MG63 (cell line): ENCODE measurements around the gene NKG7. TPM values are rescaled to one million over a fixed set of nuclear protein-coding genes. Genes with fewer than 3 reads are reported as not detected.

Experiments used
- DNase-seq: peaks from one replicate; pipeline ENCODE4 v3.0.0-alpha.2; 2020
- H3K27me3 ChIP-seq: fragments of 250-450 bp; sonication (Bioruptor Pico); 2 replicates; pipeline ENCODE4 v1.5.1; 2020; ENCODE audit warnings: mild to moderate bottlenecking, moderate library complexity
- H3K36me3 ChIP-seq: fragments of 250-450 bp; sonication (Bioruptor Pico); 2 replicates; pipeline ENCODE4 v1.5.1; 2020; ENCODE audit warnings: mild to moderate bottlenecking, moderate library complexity
- H3K4me3 ChIP-seq: fragments of 250-450 bp; sonication (Bioruptor Pico); 2 replicates; pipeline ENCODE4 v1.5.1; 2020; ENCODE audit warnings: mild to moderate bottlenecking, moderate library complexity
- H3K9me3 ChIP-seq: fragments of 250-450 bp; sonication (Bioruptor Pico); 2 replicates; pipeline ENCODE4 v1.5.1; 2020; ENCODE audit warnings: mild to moderate bottlenecking, moderate library complexity
- total RNA-seq: library from RNA; depleted of rRNA; stranded (reverse); fragments of >200 nt; shearing (Covaris generic); gene quantifications from 2 replicates; pipeline ENCODE4 v1.2.3, GENCODE V29; 2014; ENCODE audit warnings: low replicate concordance

NKG7 gene
- total RNA-seq, 1 experiment from 2014 or later: not detected

GRCh38 chr19:51367565-51368365 is 4.7 kb downstream of the NKG7 start:
- peak; percentile 98 for DNase-seq
- Histone ChIP-seq H3K9me3 (no peaks in the 10 kb centered on the region), H3K36me3 (0 out of 2 replicates have a peak, but pooled peaks cover 2% of the 10 kb centered on the region), H3K27me3 (no peaks in the 10 kb centered on the region), H3K4me3 (peak overlapping the region; percentile 98)

DNA sequence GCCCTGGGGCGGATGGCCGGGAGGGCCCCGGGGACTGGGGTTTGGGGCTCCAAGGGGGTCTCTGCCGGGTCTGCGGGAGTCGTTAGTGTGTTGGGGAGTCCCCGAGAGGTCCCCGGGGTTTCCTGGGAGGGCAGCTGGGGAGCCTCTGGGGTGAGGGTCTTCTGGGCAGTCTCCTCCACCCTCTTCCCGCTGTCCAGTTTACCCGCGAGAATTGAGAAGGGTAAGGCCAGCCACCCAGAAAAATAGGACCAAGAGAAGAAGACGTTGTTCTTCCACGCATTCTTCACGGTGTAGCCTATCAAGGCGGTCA is 5.2 kb downstream of the NKG7 start:
- DNase-seq: no peak
- Histone ChIP-seq H3K27me3 (no peaks in the 10 kb centered on the region), H3K36me3 (peaks cover 6% of the 10 kb centered on the region; the same call in 1 of the 2 replicates), H3K9me3 (no peaks in the 10 kb centered on the region), H3K4me3 (peak overlapping the region; percentile 98)

GRCh38 chr19:51366389-51367254 is 5.8 kb downstream of the NKG7 start:
- H3K27me3 ChIP-seq: no peaks in the 10 kb centered on the region
- H3K4me3 ChIP-seq: peak overlapping the region; percentile 98
- peaks cover 7% of the 10 kb centered on the region; the same call in 1 of the 2 replicates for H3K36me3 ChIP-seq
- H3K9me3 ChIP-seq: no peaks in the 10 kb centered on the region
- peak; percentile 99 for DNase-seq

DNA sequence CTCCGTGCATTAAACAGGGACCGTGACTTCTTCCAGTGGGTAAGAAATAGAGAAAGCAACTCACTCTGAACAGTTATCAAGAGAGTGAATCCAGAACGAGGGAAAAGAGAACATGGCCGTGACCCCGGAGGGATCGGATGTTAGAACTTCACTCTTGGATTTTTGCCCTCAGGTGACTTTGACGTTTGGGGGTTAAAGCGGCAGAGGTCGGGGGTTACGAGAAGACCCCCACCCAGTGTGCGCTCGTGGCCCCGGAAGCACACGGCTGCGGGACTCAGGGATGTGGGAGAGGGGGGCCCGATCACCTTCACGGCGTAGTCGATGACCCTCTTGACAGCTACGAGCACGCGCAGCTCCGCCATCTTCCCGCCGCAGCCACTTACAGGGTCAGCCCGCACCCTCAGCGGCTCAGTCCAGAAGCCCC is 6.5 kb downstream of the NKG7 start, which contains the start of gene ETFB:
ETFB (minus strand) TSS at position 424 of the 424 bp plus-strand sequence; CDS start at position 362, 62 bp downstream.
- H3K36me3 ChIP-seq: peaks cover 7% of the 10 kb centered on the region
- peak within 1 kb of the TSS; percentile 98 for H3K4me3 ChIP-seq

DNA sequence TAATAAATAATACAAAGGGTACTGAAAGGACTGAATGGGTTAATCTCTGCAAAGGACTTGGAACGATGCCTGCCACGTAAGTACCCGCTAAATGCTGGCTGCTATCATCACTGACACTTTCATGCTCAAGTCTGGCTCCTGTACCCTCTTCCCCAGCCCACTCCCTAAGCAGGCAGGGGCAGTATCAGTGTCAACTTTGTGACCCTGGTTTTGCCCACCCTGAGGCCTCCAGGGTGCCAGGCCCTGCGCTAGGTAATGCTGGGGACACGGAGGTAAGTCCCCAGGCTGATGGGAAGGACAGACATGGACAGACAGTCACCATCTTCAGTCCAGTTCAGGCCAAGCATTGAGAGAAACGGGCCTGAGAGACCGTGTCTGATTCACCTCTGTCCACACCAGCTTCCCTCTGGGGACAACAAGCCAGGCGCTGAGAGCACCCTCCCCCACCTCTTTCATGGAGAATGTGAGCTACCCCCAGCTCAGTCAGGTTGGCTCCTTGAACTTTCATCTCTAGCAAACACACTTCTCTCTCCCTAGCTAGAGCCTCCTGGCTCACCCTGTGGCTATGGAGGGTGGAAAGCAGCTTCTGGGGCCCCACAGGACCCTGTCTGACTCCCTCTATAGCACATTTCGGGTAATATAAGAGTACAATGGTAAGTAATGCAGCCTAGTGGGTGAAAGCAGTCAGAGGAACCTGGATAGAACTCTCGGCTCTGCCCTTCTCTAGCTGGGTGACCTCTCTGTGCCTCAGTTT is 7.1 kb downstream of the NKG7 start:
- no peaks in the 10 kb centered on the region for H3K9me3 ChIP-seq
- peak overlapping the region; percentile 98 for H3K4me3 ChIP-seq
- H3K27me3 ChIP-seq: no peaks in the 10 kb centered on the region
- peak; percentile 39 for DNase-seq
- peaks cover 7% of the 10 kb centered on the region for H3K36me3 ChIP-seq

More for the DNA sequence above, 6.5 kb downstream of the NKG7 start, which contains the start of gene ETFB:
- no peak for DNase-seq
- Histone ChIP-seq H3K9me3 (no peaks in the 10 kb centered on the region), H3K27me3 (no peaks in the 10 kb centered on the region)

DNA sequence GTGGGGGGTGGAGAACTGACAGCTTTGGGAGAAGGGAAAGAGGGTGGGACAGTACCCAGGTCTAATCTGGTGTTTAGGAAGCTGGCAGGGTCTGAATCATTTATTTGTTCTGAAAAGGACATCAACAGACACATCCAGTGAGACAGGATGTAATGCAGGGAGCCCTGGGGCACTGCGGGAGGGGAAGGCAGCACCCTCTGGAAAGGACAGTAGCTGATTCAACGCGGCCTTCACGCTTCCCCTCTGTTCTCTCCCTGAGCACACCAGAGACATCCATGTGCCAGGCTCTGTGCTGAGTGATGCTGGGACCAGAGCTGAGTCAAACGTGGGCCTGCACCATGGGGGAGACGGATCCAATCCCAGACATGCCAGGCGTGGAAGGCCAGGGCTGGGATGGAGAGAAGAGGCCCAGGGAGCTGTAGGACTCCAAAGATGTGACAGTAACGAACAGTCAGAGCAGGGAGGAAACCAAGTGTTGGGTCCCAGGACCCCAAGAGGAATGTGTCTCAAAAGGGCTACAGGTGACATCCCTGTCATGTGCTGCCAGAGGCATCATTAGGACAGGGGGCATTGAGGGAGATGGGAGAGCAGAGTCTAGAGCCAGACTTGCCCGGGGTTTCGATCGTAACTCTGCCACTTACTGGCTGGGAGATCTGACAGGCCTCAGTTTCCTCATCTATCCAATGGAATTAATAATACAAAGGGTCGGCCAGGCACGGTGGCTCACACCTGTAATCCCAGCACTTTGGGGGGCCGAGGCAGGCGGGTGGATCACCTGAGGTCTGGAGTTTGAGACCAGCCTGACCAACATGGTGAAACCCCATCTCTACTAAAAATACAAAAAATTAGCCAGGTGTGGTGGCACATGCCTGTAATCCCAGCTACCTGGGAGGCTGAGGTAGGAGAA is 8.0 kb downstream of the NKG7 start:
- Histone ChIP-seq H3K4me3 (peak overlapping the region; percentile 98; the same call in 1 of the 2 replicates), H3K27me3 (no peaks in the 10 kb centered on the region), H3K9me3 (no peaks in the 10 kb centered on the region), H3K36me3 (peaks cover 7% of the 10 kb centered on the region)
- DNase-seq: no peak

- Histone ChIP-seq H3K9me3 (no peaks in the 10 kb centered on the region), H3K4me3 (no peak overlapping the region), H3K36me3 (peaks cover 7% of the 10 kb centered on the region), H3K27me3 (no peaks in the 10 kb centered on the region)
- DNase-seq: no peak
Measured at GRCh38 chr19:51361239-51361638, 11.2 kb downstream of the NKG7 start.

DNA sequence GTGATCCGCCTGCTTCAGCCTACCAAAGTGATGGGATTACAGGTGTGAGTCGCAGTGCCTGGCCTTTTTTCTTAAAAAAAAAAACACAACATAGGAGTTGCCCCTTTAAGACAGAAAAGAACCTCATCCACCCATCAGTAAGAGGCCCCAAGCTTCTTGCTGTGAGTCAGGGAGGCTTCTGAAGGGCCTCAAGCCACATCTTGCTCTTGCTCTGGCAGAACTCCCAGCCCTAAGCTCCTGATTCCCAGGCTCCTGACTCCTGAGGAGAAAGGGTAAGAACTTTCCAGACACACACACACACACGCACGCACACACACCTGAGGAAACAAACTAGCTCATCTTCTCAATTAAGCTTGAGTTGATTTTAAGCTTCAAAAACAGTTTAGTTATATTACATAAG is 13.2 kb downstream of the NKG7 start:
- no peaks in the 10 kb centered on the region for H3K27me3 ChIP-seq
- H3K9me3 ChIP-seq: no peaks in the 10 kb centered on the region
- DNase-seq: peak; percentile 92
- H3K4me3 ChIP-seq: no peak overlapping the region
- peaks cover 4% of the 10 kb centered on the region for H3K36me3 ChIP-seq

DNA sequence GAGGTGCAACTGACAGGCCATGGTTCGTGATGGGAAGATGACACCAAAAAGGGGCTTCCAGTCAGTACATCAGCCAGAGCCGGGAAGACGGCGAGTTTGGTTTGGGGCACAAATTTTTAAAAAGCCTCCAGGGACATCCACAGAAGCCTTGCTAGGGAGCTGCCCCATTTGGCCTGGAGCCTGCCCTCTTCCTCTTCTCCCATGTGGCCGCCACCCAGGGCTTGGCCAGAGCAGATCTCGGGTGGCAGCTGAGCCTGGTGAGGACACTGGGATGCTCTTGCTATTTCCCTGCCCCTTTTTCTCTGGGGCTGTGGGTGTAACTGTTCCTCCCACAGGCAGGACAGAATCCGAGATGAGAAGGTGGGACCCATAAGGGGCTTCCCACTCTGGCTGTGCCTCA is 14.5 kb downstream of the NKG7 start:
- H3K4me3 ChIP-seq: no peak overlapping the region
- H3K27me3 ChIP-seq: no peaks in the 10 kb centered on the region
- DNase-seq: no peak
- H3K9me3 ChIP-seq: no peaks in the 10 kb centered on the region
- peaks cover 4% of the 10 kb centered on the region for H3K36me3 ChIP-seq

DNA sequence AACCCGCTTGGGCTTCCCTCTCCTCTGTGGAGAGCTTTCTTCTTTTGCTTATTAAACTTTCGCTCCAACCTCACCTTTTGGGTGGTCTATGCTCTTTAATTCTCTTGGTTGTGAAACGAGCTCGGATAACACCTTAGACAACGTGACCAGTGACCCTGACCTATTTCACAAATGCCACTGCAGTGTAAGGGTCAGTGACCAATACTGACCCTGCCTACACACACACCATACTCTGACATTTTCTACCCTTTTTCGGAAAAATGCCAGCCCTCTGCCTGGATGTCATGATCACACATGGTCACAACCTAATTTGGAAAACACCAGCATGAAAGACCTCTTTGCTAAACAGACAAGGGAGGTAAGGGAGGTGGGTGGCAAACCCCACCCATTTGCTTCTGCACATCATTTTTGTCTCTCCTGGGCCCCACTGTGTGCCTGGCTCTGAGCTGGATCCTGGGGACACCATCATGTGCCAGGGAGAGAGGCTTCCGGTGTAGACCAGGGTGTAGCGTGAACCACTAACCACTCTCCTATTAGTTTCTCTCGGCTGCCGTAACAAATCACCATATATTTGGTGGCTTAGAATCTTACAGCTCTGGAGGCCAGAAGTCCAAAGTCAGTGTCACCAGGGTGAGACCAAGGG is 16.2 kb downstream of the NKG7 start:
- no peak for DNase-seq
- H3K36me3 ChIP-seq: no peaks in the 10 kb centered on the region; the same call in none of the 2 replicates
- no peaks in the 10 kb centered on the region for H3K9me3 ChIP-seq
- no peak overlapping the region for H3K4me3 ChIP-seq
- no peaks in the 10 kb centered on the region for H3K27me3 ChIP-seq

DNA sequence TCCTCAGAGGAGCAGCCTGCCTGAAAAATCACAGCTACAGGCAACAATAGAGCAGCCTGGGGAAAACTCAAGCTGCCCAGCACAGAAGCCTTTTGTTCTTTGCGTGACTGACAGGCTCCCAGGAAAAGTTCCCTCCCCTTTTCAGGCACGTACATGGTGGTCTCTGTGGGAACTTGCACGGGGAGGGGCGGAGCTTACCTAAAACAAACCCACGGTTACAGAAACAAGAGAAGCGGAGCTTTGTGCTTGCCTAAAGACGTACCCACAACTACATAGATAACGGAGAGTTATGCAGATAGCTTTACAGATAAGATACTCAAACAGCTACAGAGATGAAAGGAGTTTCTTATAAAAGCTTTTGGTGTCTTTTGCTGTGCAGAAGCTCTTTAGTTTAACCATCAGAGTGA is 17.7 kb downstream of the NKG7 start:
- Histone ChIP-seq H3K9me3 (no peaks in the 10 kb centered on the region), H3K4me3 (no peak overlapping the region), H3K36me3 (peaks cover 11% of the 10 kb centered on the region), H3K27me3 (no peaks in the 10 kb centered on the region)
- DNase-seq: no peak

- no peak for DNase-seq
- Histone ChIP-seq H3K4me3 (no peak overlapping the region), H3K36me3 (peaks cover 14% of the 10 kb centered on the region), H3K9me3 (no peaks in the 10 kb centered on the region), H3K27me3 (no peaks in the 10 kb centered on the region)
Measured at GRCh38 chr19:51354103-51354741, 18.2 kb downstream of the NKG7 start.

GRCh38 chr19:51352783-51353360 is 19.6 kb downstream of the NKG7 start:
- peaks cover 21% of the 10 kb centered on the region for H3K36me3 ChIP-seq
- no peaks in the 10 kb centered on the region for H3K9me3 ChIP-seq
- DNase-seq: no peak

GRCh38 chr19:51351266-51351990 is 21.0 kb downstream of the NKG7 start:
- H3K36me3 ChIP-seq: peaks cover 36% of the 10 kb centered on the region
- no peaks in the 10 kb centered on the region for H3K27me3 ChIP-seq
- no peaks in the 10 kb centered on the region for H3K9me3 ChIP-seq
- DNase-seq: no peak
- no peak overlapping the region for H3K4me3 ChIP-seq

More at GRCh38 chr19:51352783-51353360, 19.6 kb downstream of the NKG7 start:
- no peak overlapping the region for H3K4me3 ChIP-seq
- no peaks in the 10 kb centered on the region for H3K27me3 ChIP-seq
